Keratinocyte (primary cell): ENCODE measurements around the gene COQ9. TPM values are rescaled to one million over a fixed set of nuclear protein-coding genes. Genes with fewer than 3 reads are reported as not detected.

Experiments
- DNase-seq: peaks from one replicate; pipeline ENCODE4 v3.0.0-alpha.2; 2011; ENCODE audit warnings: low read depth, missing footprints, low spot score
- FAIRE-seq: peaks from 2 replicates; lab custom pipeline; 2011; peaks lifted over from hg19 to GRCh38; lab: Jason Lieb, UNC
- H2AFZ ChIP-seq: 2 replicates; pipeline ENCODE4 v1.6.0; 2012; ENCODE audit warnings: low read length, control low read depth, inconsistent platforms; ENCODE audit not compliant: control insufficient read depth
- H3K27ac ChIP-seq: 2 replicates; pipeline ENCODE4 v1.5.1; 2011; ENCODE audit warnings: low read length; ENCODE audit not compliant: control insufficient read depth, insufficient read depth
- H3K27me3 ChIP-seq: 3 replicates; pipeline ENCODE4 v1.6.0; 2011; ENCODE audit warnings: low read length; ENCODE audit not compliant: control insufficient read depth, insufficient read depth; ENCODE audit errors: extremely low read depth
- H3K36me3 ChIP-seq, 2 experiments: 2 replicates in 1 of 2; 3 replicates in 1 of 2; pipeline ENCODE4 v1.5.1; 2011; ENCODE audit warnings: low read length in 2 of 2, mild to moderate bottlenecking in 1 of 2; ENCODE audit not compliant: control insufficient read depth in 2 of 2, insufficient read depth in 2 of 2; ENCODE audit errors: extremely low read depth in 1 of 2
- H3K4me1 ChIP-seq: 3 replicates; pipeline ENCODE4 v1.5.1; 2011; ENCODE audit warnings: low read length; ENCODE audit not compliant: control insufficient read depth, insufficient read depth; ENCODE audit errors: extremely low read depth
- H3K4me2 ChIP-seq: 3 replicates; pipeline ENCODE4 v1.6.0; 2011; ENCODE audit warnings: low read depth, low read length; ENCODE audit not compliant: control insufficient read depth, insufficient read depth; ENCODE audit errors: extremely low read depth
- H3K4me3 ChIP-seq, 3 experiments: fragments of 200-600 bp in 1 of 3; sonication (generic) in 1 of 3; 2 replicates in 2 of 3; 3 replicates in 1 of 3; pipeline ENCODE4 v1.5.1; 2011 to 2016; ENCODE audit warnings: low read length in 3 of 3, mild to moderate bottlenecking in 3 of 3, control low read depth in 2 of 3, inconsistent platforms in 1 of 3, low read depth in 1 of 3, mixed read lengths in 1 of 3, mixed run types in 1 of 3, moderate library complexity in 1 of 3; ENCODE audit not compliant: control insufficient read depth in 2 of 3, insufficient read depth in 2 of 3; ENCODE audit errors: extremely low read depth in 1 of 3
- H3K79me2 ChIP-seq: 2 replicates; pipeline ENCODE4 v1.6.0; 2012; ENCODE audit warnings: low read length; ENCODE audit not compliant: control insufficient read depth, insufficient read depth
- H3K9ac ChIP-seq: 3 replicates; pipeline ENCODE4 v1.6.0; 2011; ENCODE audit warnings: low read length; ENCODE audit not compliant: control insufficient read depth, insufficient read depth; ENCODE audit errors: extremely low read depth
- H3K9me1 ChIP-seq: 3 replicates; pipeline ENCODE4 v1.6.0; 2011; ENCODE audit warnings: low read length; ENCODE audit not compliant: control insufficient read depth, insufficient read depth; ENCODE audit errors: extremely low read depth
- H3K9me3 ChIP-seq: 2 replicates; pipeline ENCODE4 v1.5.1; 2012; ENCODE audit warnings: low read depth, low read length; ENCODE audit not compliant: control insufficient read depth
- H4K20me1 ChIP-seq: 3 replicates; pipeline ENCODE4 v1.6.0; 2011; ENCODE audit warnings: low read length; ENCODE audit not compliant: control insufficient read depth, insufficient read depth; ENCODE audit errors: extremely low read depth
- EZH2 ChIP-seq: IDR thresholded peaks from one replicate; pipeline ENCODE4 v1.6.1; 2012; ENCODE audit warnings: inconsistent platforms, mild to moderate bottlenecking, low read length, moderate library complexity
- dilution Hi-C: fragments of 300-500 bp; cut with MboI; formaldehyde crosslinking; loops from one replicate; pipeline ENCODE4 v1.7.0; 2020; ENCODE audit warnings: low sequenced_read_pairs; ENCODE audit not compliant: extremely low pct_ligation_motif_present
- polyA plus RNA-seq, 5 experiments: library from polyadenylated mRNA; depleted of rRNA in 3 of 5; stranded (reverse) in 3 of 5; stranded (forward) in 1 of 5; unstranded in 1 of 5; fragments of >200 nt; gene quantifications; 1 replicate in 1 of 5; 2 replicates in 3 of 5; 3 replicates in 1 of 5; pipeline versions ENCODE4 v1.2.1 to v1.2.3, GENCODE V29; 2011 to 2012; ENCODE audit warnings: missing spikeins in 2 of 5, low read depth in 1 of 5, low replicate concordance in 1 of 5
- TF ChIP-seq, protein P1 (sequence below), 3 experiments: IDR thresholded peaks in 1 of 3; conservative IDR thresholded peaks in 1 of 3; optimal IDR thresholded peaks in 1 of 3; 2 replicates in 2 of 3; 3 replicates in 1 of 3; pipeline versions ENCODE3 to v1.5.1; 2011; ENCODE audit warnings: low read length in 3 of 3, mild to moderate bottlenecking in 3 of 3, moderate library complexity in 2 of 3, control low read depth in 1 of 3, inconsistent platforms in 1 of 3; ENCODE audit not compliant: insufficient read depth in 2 of 3; ENCODE audit errors: extremely low read depth in 1 of 3

Gene COQ9
- polyA plus RNA-seq, 1 donor (not counting 4 experiments of a cell fraction or from before 2014, with no cell fraction given): 62.8 TPM

- H3K79me2 ChIP-seq: no peaks in the 10 kb centered on the region
- dilution Hi-C loops: no loop called here
- no peaks in the 10 kb centered on the region for H4K20me1 ChIP-seq
- no peak overlapping the region for H3K4me2 ChIP-seq
- no peak overlapping the region for H3K9ac ChIP-seq
- no peak for DNase-seq
- H3K9me3 ChIP-seq: no peaks in the 10 kb centered on the region
- H2AFZ ChIP-seq: no peak overlapping the region
- H3K4me3 ChIP-seq: no peak overlapping the region
- no peak for FAIRE-seq
- no peak overlapping the region for H3K27ac ChIP-seq
- H3K36me3 ChIP-seq: no peaks in the 10 kb centered on the region
- no peak for TF ChIP-seq EZH2
- TF ChIP-seq, protein P1, sequence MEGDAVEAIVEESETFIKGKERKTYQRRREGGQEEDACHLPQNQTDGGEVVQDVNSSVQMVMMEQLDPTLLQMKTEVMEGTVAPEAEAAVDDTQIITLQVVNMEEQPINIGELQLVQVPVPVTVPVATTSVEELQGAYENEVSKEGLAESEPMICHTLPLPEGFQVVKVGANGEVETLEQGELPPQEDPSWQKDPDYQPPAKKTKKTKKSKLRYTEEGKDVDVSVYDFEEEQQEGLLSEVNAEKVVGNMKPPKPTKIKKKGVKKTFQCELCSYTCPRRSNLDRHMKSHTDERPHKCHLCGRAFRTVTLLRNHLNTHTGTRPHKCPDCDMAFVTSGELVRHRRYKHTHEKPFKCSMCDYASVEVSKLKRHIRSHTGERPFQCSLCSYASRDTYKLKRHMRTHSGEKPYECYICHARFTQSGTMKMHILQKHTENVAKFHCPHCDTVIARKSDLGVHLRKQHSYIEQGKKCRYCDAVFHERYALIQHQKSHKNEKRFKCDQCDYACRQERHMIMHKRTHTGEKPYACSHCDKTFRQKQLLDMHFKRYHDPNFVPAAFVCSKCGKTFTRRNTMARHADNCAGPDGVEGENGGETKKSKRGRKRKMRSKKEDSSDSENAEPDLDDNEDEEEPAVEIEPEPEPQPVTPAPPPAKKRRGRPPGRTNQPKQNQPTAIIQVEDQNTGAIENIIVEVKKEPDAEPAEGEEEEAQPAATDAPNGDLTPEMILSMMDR (optimal IDR thresholded peaks at IDR 0.05 in 1 of 3, IDR thresholded peaks at IDR 0.05 in 1 of 3, conservative IDR thresholded peaks at IDR 0.05 in 1 of 3; ENCODE audit: extremely low read depth in 1 of 3, insufficient read depth in 2 of 3, low read length in 3 of 3): no peak
- H3K4me1 ChIP-seq: no peaks in the 10 kb centered on the region
- no peaks in the 10 kb centered on the region for H3K27me3 ChIP-seq
- H3K9me1 ChIP-seq: no peaks in the 10 kb centered on the region
Observed at GRCh38 chr16:57493767-57494166, 46.5 kb downstream of the COQ9 start.

DNA sequence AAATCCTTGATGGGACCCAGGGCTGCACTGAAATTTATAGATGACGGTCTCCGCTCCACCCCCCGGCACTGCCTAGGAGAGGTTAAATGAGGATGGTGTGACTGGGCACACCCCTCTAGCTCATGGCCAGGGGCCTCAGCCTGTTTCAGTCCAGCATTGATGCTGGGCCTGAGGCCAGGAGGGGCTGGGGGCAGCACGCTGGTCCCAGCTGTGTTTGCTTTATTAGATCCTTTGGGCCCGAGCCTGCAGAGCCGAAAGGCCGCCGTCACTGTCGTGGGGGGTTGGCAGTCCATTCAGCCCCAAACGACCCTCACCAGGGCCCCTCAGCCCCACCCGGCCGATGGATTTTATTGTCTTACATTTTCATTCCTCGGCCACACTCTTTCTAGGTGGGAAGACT is 49.8 kb downstream of the COQ9 start:
- no peaks in the 10 kb centered on the region for H3K79me2 ChIP-seq
- H3K27me3 ChIP-seq: no peaks in the 10 kb centered on the region
- FAIRE-seq: no peak
- H3K27ac ChIP-seq: no peak overlapping the region
- TF ChIP-seq EZH2: no peak
- TF ChIP-seq, protein P1 (optimal IDR thresholded peaks at IDR 0.05 in 1 of 3, IDR thresholded peaks at IDR 0.05 in 1 of 3, conservative IDR thresholded peaks at IDR 0.05 in 1 of 3; ENCODE audit: extremely low read depth in 1 of 3, insufficient read depth in 2 of 3, low read length in 3 of 3): no peak
- no peak overlapping the region for H3K9ac ChIP-seq
- H3K4me3 ChIP-seq: no peak overlapping the region
- DNase-seq: no peak
- no peaks in the 10 kb centered on the region for H3K4me1 ChIP-seq
- H2AFZ ChIP-seq: no peak overlapping the region
- dilution Hi-C loops: no loop called here
- H3K36me3 ChIP-seq: no peaks in the 10 kb centered on the region
- no peaks in the 10 kb centered on the region for H4K20me1 ChIP-seq
- H3K9me3 ChIP-seq: no peaks in the 10 kb centered on the region
- no peaks in the 10 kb centered on the region for H3K9me1 ChIP-seq
- H3K4me2 ChIP-seq: no peak overlapping the region
